Central memory CD4-positive, alpha-beta T cell (primary cell): Measurements from ENCODE around the gene PLPP2.

Source experiments
- DNase-seq: peaks from one replicate; pipeline ENCODE4 v3.0.0; 2022
- total RNA-seq, 3 experiments: gene quantifications; one replicate each; lab custom pipeline; 2026; lab: John Stamatoyannopoulos, UW

The PLPP2 gene
- total RNA-seq: 0.27 to 0.58 (median 0.28) reads per million in 3 experiments

GRCh38 chr19:291006-291521 is at the start of gene PLPP2:
PLPP2 (minus strand) TSS chr19:291403; CDS start chr19:291336, 67 bp downstream.
- no peak for DNase-seq

GRCh38 chr19:340620-341385 is 49.6 kb upstream of the PLPP2 start:
- DNase-seq: no peak

- no peak for DNase-seq
Observed at GRCh38 chr19:339262-339887, 48.2 kb upstream of the PLPP2 start.

GRCh38 chr19:338421-338820 is 47.2 kb upstream of the PLPP2 start:
- DNase-seq: no peak

- no peak for DNase-seq
Observed at GRCh38 chr19:336067-336614, 44.9 kb upstream of the PLPP2 start.

GRCh38 chr19:335486-336066 is 44.4 kb upstream of the PLPP2 start:
- no peak for DNase-seq

- no peak for DNase-seq
Observed at GRCh38 chr19:335072-335471, 43.9 kb upstream of the PLPP2 start.

- DNase-seq: no peak
Observed at GRCh38 chr19:334296-335071, 43.3 kb upstream of the PLPP2 start.

GRCh38 chr19:330503-330902 is 39.3 kb upstream of the PLPP2 start:
- no peak for DNase-seq

- no peak for DNase-seq
Observed at GRCh38 chr19:329876-330275, 38.7 kb upstream of the PLPP2 start.

- no peak for DNase-seq
Observed at GRCh38 chr19:328025-328505, 36.9 kb upstream of the PLPP2 start.

GRCh38 chr19:327291-328024 is 36.3 kb upstream of the PLPP2 start:
- no peak for DNase-seq

- no peak for DNase-seq
Observed at GRCh38 chr19:326871-327270, 35.7 kb upstream of the PLPP2 start.

GRCh38 chr19:325937-326565 is 34.8 kb upstream of the PLPP2 start:
- no peak for DNase-seq

- DNase-seq: no peak
Observed at GRCh38 chr19:325173-325936, 34.2 kb upstream of the PLPP2 start.

- no peak for DNase-seq
Observed at GRCh38 chr19:324716-325115, 33.5 kb upstream of the PLPP2 start.

- DNase-seq: no peak
Observed at GRCh38 chr19:322616-323015, 31.4 kb upstream of the PLPP2 start.

GRCh38 chr19:318509-318774 is 27.2 kb upstream of the PLPP2 start:
- DNase-seq: no peak

- DNase-seq: no peak
Observed at GRCh38 chr19:317710-318508, 26.7 kb upstream of the PLPP2 start.

GRCh38 chr19:315811-316210 is 24.6 kb upstream of the PLPP2 start:
- DNase-seq: no peak
